Measurements from ENCODE around the gene TMEM108. TPM values are rescaled to one million over a fixed set of nuclear protein-coding genes. Genes with fewer than 3 reads are reported as not detected.

Gene TMEM108
- total RNA-seq, 4 donors from 2014 or later, result 1.1 to 3.2 TPM; not detected in 2

DNA sequence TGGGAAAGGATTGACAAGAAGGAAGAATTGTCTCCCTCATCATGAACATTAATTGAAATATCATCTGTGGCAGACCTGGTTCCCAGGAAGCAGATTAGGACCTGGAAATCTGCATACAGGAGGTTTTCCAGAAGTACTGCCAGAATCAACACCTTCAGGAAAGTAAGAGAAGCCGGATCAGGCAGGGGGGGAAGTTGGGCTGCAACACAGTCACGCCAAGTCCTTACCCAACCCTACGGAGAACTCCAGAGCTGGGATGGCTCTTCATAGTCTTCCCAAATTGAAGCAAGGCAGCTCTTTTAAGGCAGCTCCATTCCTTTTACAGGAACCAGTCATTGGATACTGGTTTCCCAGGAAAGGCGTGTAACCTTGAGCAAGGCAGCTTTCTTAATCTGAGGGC lies 326.5 kb downstream of the TMEM108 start:
- Histone ChIP-seq H3K27ac (no peak overlapping the region), H3K4me3 (no peak overlapping the region), H3K9me3 (no peaks in the 10 kb centered on the region), H3K4me1 (no peaks in the 10 kb centered on the region), H3K36me3 (no peaks in the 10 kb centered on the region), H3K27me3 (no peaks in the 10 kb centered on the region)
- no peak for DNase-seq
- no peak for TF ChIP-seq POLR2A (IDR thresholded peaks at IDR 0.05)
- TF ChIP-seq, protein P1, sequence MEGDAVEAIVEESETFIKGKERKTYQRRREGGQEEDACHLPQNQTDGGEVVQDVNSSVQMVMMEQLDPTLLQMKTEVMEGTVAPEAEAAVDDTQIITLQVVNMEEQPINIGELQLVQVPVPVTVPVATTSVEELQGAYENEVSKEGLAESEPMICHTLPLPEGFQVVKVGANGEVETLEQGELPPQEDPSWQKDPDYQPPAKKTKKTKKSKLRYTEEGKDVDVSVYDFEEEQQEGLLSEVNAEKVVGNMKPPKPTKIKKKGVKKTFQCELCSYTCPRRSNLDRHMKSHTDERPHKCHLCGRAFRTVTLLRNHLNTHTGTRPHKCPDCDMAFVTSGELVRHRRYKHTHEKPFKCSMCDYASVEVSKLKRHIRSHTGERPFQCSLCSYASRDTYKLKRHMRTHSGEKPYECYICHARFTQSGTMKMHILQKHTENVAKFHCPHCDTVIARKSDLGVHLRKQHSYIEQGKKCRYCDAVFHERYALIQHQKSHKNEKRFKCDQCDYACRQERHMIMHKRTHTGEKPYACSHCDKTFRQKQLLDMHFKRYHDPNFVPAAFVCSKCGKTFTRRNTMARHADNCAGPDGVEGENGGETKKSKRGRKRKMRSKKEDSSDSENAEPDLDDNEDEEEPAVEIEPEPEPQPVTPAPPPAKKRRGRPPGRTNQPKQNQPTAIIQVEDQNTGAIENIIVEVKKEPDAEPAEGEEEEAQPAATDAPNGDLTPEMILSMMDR (IDR thresholded peaks at IDR 0.05), result no peak
- intact Hi-C loops (cut with DNase I; ENCODE audit: low total_unique reads), result no loop called here

DNA sequence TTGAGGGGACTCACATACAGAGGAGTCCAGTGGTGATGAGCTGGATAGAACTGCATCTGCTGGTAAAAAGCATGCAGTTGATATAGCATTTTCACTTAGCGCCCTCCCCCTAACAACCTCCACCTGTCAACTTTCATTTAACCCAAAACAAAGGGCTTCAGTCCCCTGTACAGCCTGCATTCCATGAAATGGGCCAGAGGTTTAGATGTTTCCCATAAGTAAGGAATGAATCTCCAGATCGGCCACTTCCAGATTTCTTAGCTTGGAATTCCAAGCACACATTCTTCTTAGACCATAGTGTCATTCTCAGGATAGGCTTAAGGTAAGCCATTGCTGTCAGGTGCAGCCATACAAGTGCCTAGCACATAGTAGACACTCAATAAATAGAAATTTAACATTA lies 328.7 kb downstream of the TMEM108 start:
- no peaks in the 10 kb centered on the region for H3K36me3 ChIP-seq
- H3K4me1 ChIP-seq, result no peaks in the 10 kb centered on the region
- H3K27ac ChIP-seq, result no peak overlapping the region
- no peaks in the 10 kb centered on the region for H3K9me3 ChIP-seq
- intact Hi-C loops (cut with DNase I; ENCODE audit: low total_unique reads), result no loop called here
- no peak for DNase-seq
- no peak for TF ChIP-seq POLR2A (IDR thresholded peaks at IDR 0.05)
- TF ChIP-seq, protein P1 (IDR thresholded peaks at IDR 0.05), result no peak
- no peak overlapping the region for H3K4me3 ChIP-seq
- H3K27me3 ChIP-seq, result no peaks in the 10 kb centered on the region

DNA sequence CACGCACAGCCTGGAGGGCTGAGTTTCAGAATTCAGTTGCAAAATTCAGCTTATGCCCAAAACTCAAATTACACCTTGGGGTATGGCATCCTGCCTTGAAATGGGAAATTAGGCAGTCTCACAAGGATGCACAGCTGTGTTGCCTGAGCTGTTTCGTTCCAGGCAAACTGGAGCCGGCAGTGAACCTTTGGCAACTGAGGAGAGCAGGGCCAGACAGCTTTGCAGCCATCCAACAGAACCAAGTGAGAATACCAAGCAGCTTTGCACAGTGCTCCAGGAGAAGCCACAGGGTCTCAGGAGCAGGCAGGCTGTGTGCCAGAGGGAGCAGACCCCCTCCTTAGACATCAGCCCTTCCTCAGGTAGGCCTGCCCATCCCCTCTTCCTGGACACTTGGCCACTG lies 329.2 kb downstream of the TMEM108 start:
- Histone ChIP-seq H3K9me3 (no peaks in the 10 kb centered on the region), H3K27me3 (no peaks in the 10 kb centered on the region), H3K36me3 (no peaks in the 10 kb centered on the region), H3K4me3 (no peak overlapping the region), H3K4me1 (no peaks in the 10 kb centered on the region), H3K27ac (no peak overlapping the region)
- TF ChIP-seq, protein P1 (IDR thresholded peaks at IDR 0.05), result no peak
- TF ChIP-seq POLR2A (IDR thresholded peaks at IDR 0.05), result no peak
- DNase-seq, result no peak
- intact Hi-C loops (cut with DNase I; ENCODE audit: low total_unique reads), result no loop called here

GRCh38 chr3:133367956-133368355 lies 329.8 kb downstream of the TMEM108 start:
- no peaks in the 10 kb centered on the region for H3K27me3 ChIP-seq
- no peaks in the 10 kb centered on the region for H3K9me3 ChIP-seq
- no peak for DNase-seq
- no peak overlapping the region for H3K4me3 ChIP-seq
- no peaks in the 10 kb centered on the region for H3K4me1 ChIP-seq
- no peak overlapping the region for H3K27ac ChIP-seq
- H3K36me3 ChIP-seq, result no peaks in the 10 kb centered on the region
- TF ChIP-seq POLR2A (IDR thresholded peaks at IDR 0.05), result no peak
- TF ChIP-seq, protein P1 (IDR thresholded peaks at IDR 0.05), result no peak
- intact Hi-C loops (cut with DNase I; ENCODE audit: low total_unique reads), result no loop called here

DNA sequence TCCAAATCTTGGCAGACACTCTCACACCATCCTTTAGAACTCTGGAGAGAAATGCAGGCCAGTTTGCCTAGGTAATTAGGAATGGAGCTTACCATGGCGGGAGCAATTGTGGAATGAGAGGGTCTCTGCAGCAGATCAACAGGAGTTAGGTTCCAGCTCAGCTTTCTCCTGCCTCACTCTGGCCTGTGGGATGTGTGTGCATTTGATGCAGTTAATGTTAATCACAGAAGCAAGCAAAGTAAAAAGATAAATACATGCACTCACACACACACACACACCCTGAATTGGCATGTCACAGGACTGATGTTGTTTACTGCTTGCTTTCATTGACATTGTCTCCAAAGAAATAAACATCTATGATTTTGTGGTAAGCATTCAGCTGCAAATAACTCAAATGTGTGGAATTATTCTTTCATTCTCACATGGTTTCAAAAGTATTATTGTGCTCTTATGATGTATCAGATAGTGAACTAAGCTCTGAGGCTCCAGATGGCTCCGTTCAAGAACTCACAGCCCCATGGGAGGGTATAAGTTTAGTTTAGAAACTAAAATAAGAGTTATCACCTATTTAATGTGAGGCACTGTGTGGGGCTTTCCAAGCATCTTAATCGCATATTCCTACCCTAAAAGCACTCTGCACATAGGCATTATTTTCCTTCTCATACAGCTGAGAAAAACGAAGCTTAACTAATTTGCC lies 330.3 kb downstream of the TMEM108 start:
- no peaks in the 10 kb centered on the region for H3K4me1 ChIP-seq
- TF ChIP-seq, protein P1 (IDR thresholded peaks at IDR 0.05), result no peak
- TF ChIP-seq POLR2A (IDR thresholded peaks at IDR 0.05), result no peak
- no peaks in the 10 kb centered on the region for H3K9me3 ChIP-seq
- intact Hi-C loops (cut with DNase I; ENCODE audit: low total_unique reads), result no loop called here
- no peaks in the 10 kb centered on the region for H3K27me3 ChIP-seq
- no peak for DNase-seq
- no peak overlapping the region for H3K27ac ChIP-seq
- no peaks in the 10 kb centered on the region for H3K36me3 ChIP-seq
- no peak overlapping the region for H3K4me3 ChIP-seq
